ENCODE results near the gene TBC1D24. TPM values are rescaled to one million over a fixed set of nuclear protein-coding genes. Genes with fewer than 3 reads are reported as not detected.

The TBC1D24 gene
- polyA plus RNA-seq, 1 of the 3 experiments (the other 2 are of a cell fraction): 6.7 TPM

- TF ChIP-seq, protein P1, sequence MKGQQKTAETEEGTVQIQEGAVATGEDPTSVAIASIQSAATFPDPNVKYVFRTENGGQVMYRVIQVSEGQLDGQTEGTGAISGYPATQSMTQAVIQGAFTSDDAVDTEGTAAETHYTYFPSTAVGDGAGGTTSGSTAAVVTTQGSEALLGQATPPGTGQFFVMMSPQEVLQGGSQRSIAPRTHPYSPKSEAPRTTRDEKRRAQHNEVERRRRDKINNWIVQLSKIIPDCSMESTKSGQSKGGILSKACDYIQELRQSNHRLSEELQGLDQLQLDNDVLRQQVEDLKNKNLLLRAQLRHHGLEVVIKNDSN (IDR thresholded peaks at IDR 0.05; ENCODE audit: borderline replicate concordance, low read depth): no peak
- TF ChIP-seq YY1 (IDR thresholded peaks at IDR 0.05; ENCODE audit: low read depth): no peak
- no peak for TF ChIP-seq TAF1 (IDR thresholded peaks at IDR 0.05; ENCODE audit: borderline replicate concordance, low read depth, low read length)
- TF ChIP-seq NFIC (IDR thresholded peaks at IDR 0.05; ENCODE audit: borderline replicate concordance): no peak
- Histone ChIP-seq H2AFZ (ENCODE audit: low read depth) (no peak overlapping the region), H3K79me2 (ENCODE audit: insufficient read depth) (no peaks in the 10 kb centered on the region), H3F3A (replicated peaks; ENCODE audit: insufficient read depth) (peaks cover 4% of the 10 kb centered on the region), H3K9me3 (no peaks in the 10 kb centered on the region), H3K9me2 (no peaks in the 10 kb centered on the region), H3K27ac (ENCODE audit: low read depth in 2 of 2, low read length in 1 of 2) (no peak overlapping the region), H3K36me3 (replicated peaks in 1 of 2; ENCODE audit: control insufficient read depth in 1 of 2, insufficient read depth in 2 of 2, low read length in 1 of 2) (no peaks in the 10 kb centered on the region), H4K20me1 (ENCODE audit: insufficient read depth) (no peaks in the 10 kb centered on the region), H3K4me2 (no peak overlapping the region), H3K4me3 (ENCODE audit: low read depth in 2 of 2, low read length in 1 of 2) (no peak overlapping the region), H3K9ac (no peak overlapping the region), H3K27me3 (ENCODE audit: insufficient read depth) (no peaks in the 10 kb centered on the region), H3K4me1 (ENCODE audit: control insufficient read depth in 1 of 2, insufficient read depth in 2 of 2, low read depth in 1 of 2, low read length in 1 of 2) (peaks cover 0 to 3% of the 10 kb centered on the region in 2 experiments; a peak in 1 of 4 replicates)
- ChIA-PET CTCF (interaction anchor here (0.6 kb wide), 1 partner anchor 331 kb away, joined by 3 read pairs; no protein-coding TSS in a partner anchor), POLR2A (no interaction called here)
- no peak for DNase-seq
- WGBS (ENCODE audit: low lambda C conversion rate): 95% methylated on average over 9 of the region's 11 CpGs
Measured at GRCh38 chr16:2507665-2508064, 32.7 kb downstream of the TBC1D24 start.

DNA sequence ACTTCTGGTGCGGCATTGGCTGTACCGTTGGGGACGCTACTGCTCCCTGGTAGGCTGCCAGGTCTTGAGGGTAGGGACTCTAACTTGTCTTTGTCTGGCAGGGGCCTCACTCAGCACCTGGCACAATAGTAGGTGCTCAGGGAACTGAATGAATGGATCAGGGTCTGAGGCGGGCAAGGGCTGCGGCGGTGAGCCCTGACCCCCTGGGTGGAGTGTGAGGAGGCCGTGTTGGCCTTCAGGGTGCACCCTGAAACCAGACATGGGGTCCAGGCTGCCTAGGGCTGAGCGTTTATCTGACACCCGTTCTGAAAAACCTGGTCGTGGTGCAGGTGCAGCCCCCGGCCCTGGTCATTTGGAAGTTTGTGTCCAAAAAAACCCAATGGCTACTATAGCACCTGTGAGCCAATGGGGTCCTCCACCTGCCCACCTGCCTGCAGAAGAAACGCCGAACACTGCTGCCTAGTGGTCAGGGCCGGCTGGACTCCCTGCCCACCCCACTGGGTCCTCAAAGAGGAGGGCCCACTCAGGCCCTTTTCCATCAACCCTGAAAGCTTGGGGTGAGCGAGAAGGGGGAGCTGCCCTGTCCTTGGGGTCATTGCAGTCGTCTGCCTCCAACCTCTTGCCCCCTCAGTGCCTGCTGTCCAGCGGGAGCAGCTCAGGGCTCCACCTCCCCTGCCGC lies 33.9 kb downstream of the TBC1D24 start:
- WGBS (ENCODE audit: low lambda C conversion rate): 85% methylated on average over 13 of the region's 18 CpGs
- Histone ChIP-seq H3K79me2 (ENCODE audit: insufficient read depth) (peaks cover 1% of the 10 kb centered on the region; the same call in 1 of the 2 replicates), H2AFZ (ENCODE audit: low read depth) (no peak overlapping the region), H3K27me3 (ENCODE audit: insufficient read depth) (no peaks in the 10 kb centered on the region), H3K9me2 (no peaks in the 10 kb centered on the region), H3K9ac (no peak overlapping the region), H3K9me3 (no peaks in the 10 kb centered on the region), H3K4me3 (ENCODE audit: low read depth in 2 of 2, low read length in 1 of 2) (no peak overlapping the region), H3K27ac (ENCODE audit: low read depth in 2 of 2, low read length in 1 of 2) (no peak overlapping the region), H3F3A (replicated peaks; ENCODE audit: insufficient read depth) (peaks cover 1% of the 10 kb centered on the region), H4K20me1 (ENCODE audit: insufficient read depth) (no peaks in the 10 kb centered on the region), H3K36me3 (replicated peaks in 1 of 2; ENCODE audit: control insufficient read depth in 1 of 2, insufficient read depth in 2 of 2, low read length in 1 of 2) (no peaks in the 10 kb centered on the region), H3K4me2 (no peak overlapping the region), H3K4me1 (ENCODE audit: control insufficient read depth in 1 of 2, insufficient read depth in 2 of 2, low read depth in 1 of 2, low read length in 1 of 2) (peaks cover 4 to 9% of the 10 kb centered on the region in 2 experiments; a peak in 2 of 4 replicates)
- no peak for DNase-seq
- CTCF ChIA-PET: interaction anchor here (1.2 to 6.6 kb wide), 2 partner anchors 8 to 21 kb away, joined by 3 to 41 read pairs; no protein-coding TSS in a partner anchor
- TF ChIP-seq POLR2AphosphoS5 (IDR thresholded peaks at IDR 0.05; ENCODE audit: low read depth, low read length): no peak
- TF ChIP-seq, protein P2, sequence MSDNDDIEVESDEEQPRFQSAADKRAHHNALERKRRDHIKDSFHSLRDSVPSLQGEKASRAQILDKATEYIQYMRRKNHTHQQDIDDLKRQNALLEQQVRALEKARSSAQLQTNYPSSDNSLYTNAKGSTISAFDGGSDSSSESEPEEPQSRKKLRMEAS (IDR thresholded peaks at IDR 0.05; ENCODE audit: low read depth): no peak
- TF ChIP-seq, protein P1 (IDR thresholded peaks at IDR 0.05; ENCODE audit: borderline replicate concordance, low read depth): no peak
- POLR2A ChIA-PET: no interaction called here

- peaks cover 6 to 19% of the 10 kb centered on the region in 2 experiments; a peak in 3 of 4 replicates for H3K4me1 ChIP-seq (ENCODE audit: control insufficient read depth in 1 of 2, insufficient read depth in 2 of 2, low read depth in 1 of 2, low read length in 1 of 2)
- TF ChIP-seq, protein P3, sequence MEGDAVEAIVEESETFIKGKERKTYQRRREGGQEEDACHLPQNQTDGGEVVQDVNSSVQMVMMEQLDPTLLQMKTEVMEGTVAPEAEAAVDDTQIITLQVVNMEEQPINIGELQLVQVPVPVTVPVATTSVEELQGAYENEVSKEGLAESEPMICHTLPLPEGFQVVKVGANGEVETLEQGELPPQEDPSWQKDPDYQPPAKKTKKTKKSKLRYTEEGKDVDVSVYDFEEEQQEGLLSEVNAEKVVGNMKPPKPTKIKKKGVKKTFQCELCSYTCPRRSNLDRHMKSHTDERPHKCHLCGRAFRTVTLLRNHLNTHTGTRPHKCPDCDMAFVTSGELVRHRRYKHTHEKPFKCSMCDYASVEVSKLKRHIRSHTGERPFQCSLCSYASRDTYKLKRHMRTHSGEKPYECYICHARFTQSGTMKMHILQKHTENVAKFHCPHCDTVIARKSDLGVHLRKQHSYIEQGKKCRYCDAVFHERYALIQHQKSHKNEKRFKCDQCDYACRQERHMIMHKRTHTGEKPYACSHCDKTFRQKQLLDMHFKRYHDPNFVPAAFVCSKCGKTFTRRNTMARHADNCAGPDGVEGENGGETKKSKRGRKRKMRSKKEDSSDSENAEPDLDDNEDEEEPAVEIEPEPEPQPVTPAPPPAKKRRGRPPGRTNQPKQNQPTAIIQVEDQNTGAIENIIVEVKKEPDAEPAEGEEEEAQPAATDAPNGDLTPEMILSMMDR (IDR thresholded peaks at IDR 0.05): no peak
- TF ChIP-seq YY1 (IDR thresholded peaks at IDR 0.05; ENCODE audit: low read depth): no peak
- no peak for TF ChIP-seq USF2 (IDR thresholded peaks at IDR 0.05; ENCODE audit: borderline replicate concordance, low read depth, low read length)
- no peak for TF ChIP-seq RFX5 (IDR thresholded peaks at IDR 0.05; ENCODE audit: low read length)
- TF ChIP-seq MEF2A (IDR thresholded peaks at IDR 0.05; ENCODE audit: borderline replicate concordance, low read depth): no peak
- no peak for DNase-seq
- no peaks in the 10 kb centered on the region for H3K36me3 ChIP-seq (replicated peaks in 1 of 2; ENCODE audit: control insufficient read depth in 1 of 2, insufficient read depth in 2 of 2, low read length in 1 of 2)
- no peaks in the 10 kb centered on the region for H3F3A ChIP-seq (replicated peaks; ENCODE audit: insufficient read depth)
- 91% methylated on average over 24 of the region's 24 CpGs for WGBS (ENCODE audit: low lambda C conversion rate)
- peaks cover 19% of the 10 kb centered on the region for H4K20me1 ChIP-seq (ENCODE audit: insufficient read depth)
- no peak overlapping the region for H3K27ac ChIP-seq (ENCODE audit: low read depth in 2 of 2, low read length in 1 of 2)
- no peaks in the 10 kb centered on the region for H3K9me3 ChIP-seq
- H3K27me3 ChIP-seq (ENCODE audit: insufficient read depth): no peaks in the 10 kb centered on the region
- POLR2A ChIA-PET: no interaction called here
- no peak overlapping the region for H2AFZ ChIP-seq (ENCODE audit: low read depth)
- no peak overlapping the region for H3K4me2 ChIP-seq
- no peak overlapping the region for H3K9ac ChIP-seq
- H3K9me2 ChIP-seq: no peaks in the 10 kb centered on the region
- no peak overlapping the region for H3K4me3 ChIP-seq (ENCODE audit: low read depth in 2 of 2, low read length in 1 of 2)
- H3K79me2 ChIP-seq (ENCODE audit: insufficient read depth): peaks cover 25% of the 10 kb centered on the region
- CTCF ChIA-PET: interaction anchor here (1.1 to 6.6 kb wide), 3 partner anchors 10 to 82 kb away, joined by 7 to 41 read pairs (median 8); partner anchors contain the start of genes CCNF and TBC1D24
Measured at GRCh38 chr16:2511128-2511800, 36.3 kb downstream of the TBC1D24 start.
